HG03108 (cell line): ENCODE measurements around the gene MEST.
"Not testable (repeated sequence)": the region's sequence is repeated elsewhere in the genome, so short reads cannot be mapped to it uniquely, and the experiment has no call there.

Experiments
- ATAC-seq: cut with Tn5 transposase; IDR thresholded peaks from one replicate; pipeline ENCODE4 v1.9.1; 2021; ENCODE audit warnings: moderate library complexity; ENCODE audit not compliant: unreplicated experiment

The MEST gene

GRCh38 chr7:130483031-130483430, 8.9 kb upstream of the MEST start:
- no peak for ATAC-seq

- ATAC-seq: no peak
These were observed 6.2 kb upstream of the MEST start for GRCh38 chr7:130485734-130486113.

GRCh38 chr7:130486114-130486953, 5.6 kb upstream of the MEST start:
- no peak for ATAC-seq

- ATAC-seq: no peak
These were observed 4.9 kb upstream of the MEST start for GRCh38 chr7:130486954-130487436.

- no peak for ATAC-seq
These were observed 3.3 kb upstream of the MEST start for GRCh38 chr7:130488392-130489139.

- no peak for ATAC-seq
These were observed 2.5 kb upstream of the MEST start for GRCh38 chr7:130489140-130489983.

- ATAC-seq: no peak
These were observed 1.5 kb upstream of the MEST start for GRCh38 chr7:130490311-130490791.

- no peak for ATAC-seq
These were observed 739 bp upstream of the MEST start for GRCh38 chr7:130490888-130491804.

- ATAC-seq: no peak
These were observed 814 bp downstream of the MEST start for GRCh38 chr7:130492523-130493274.

GRCh38 chr7:130493275-130493873, 1.5 kb downstream of the MEST start:
- no peak for ATAC-seq

- ATAC-seq: no peak
These were observed 2.6 kb downstream of the MEST start for GRCh38 chr7:130494431-130494858.

GRCh38 chr7:130500463-130500862, 8.6 kb downstream of the MEST start:
- no peak for ATAC-seq

- ATAC-seq: no peak
These were observed 9.0 kb downstream of the MEST start for GRCh38 chr7:130500910-130501309.

- ATAC-seq: no peak
These were observed 13.9 kb downstream of the MEST start for GRCh38 chr7:130505753-130506152.

- no peak for ATAC-seq
These were observed 14.5 kb downstream of the MEST start for GRCh38 chr7:130506358-130506757.

- ATAC-seq: not testable (repeated sequence)
These were observed 20.2 kb downstream of the MEST start for GRCh38 chr7:130512038-130512437.

- no peak for ATAC-seq
These were observed 21.6 kb downstream of the MEST start for GRCh38 chr7:130513447-130513846.

GRCh38 chr7:130515315-130516040, 23.6 kb downstream of the MEST start:
- no peak for ATAC-seq
